Uterus (tissue), 4 donors: ENCODE data around the gene SDC3. TPM values are rescaled to one million over a fixed set of nuclear protein-coding genes. Genes with fewer than 3 reads are reported as not detected.

Source experiments
- DNase-seq, 2 donors: peaks; one replicate each; pipeline ENCODE4 v3.0.0-alpha.2; 2019 to 2020
- H3K27ac ChIP-seq, 2 donors: fragments of 200-600 bp; sonication (generic); 1 replicate in 1 of 2; 2 replicates in 1 of 2; pipeline ENCODE4 v1.5.1; 2016 to 2018
- H3K27me3 ChIP-seq, 2 donors: fragments of 200-600 bp; sonication (generic); one replicate each; pipeline ENCODE4 v1.5.1; 2018 to 2019; ENCODE audit warnings: control low read depth in 1 of 2
- H3K36me3 ChIP-seq, 2 donors: fragments of 200-600 bp; sonication (generic); one replicate each; pipeline ENCODE4 v1.5.1; 2019; ENCODE audit warnings: control low read depth in 1 of 2
- H3K4me1 ChIP-seq, 2 donors: fragments of 200-600 bp; sonication (generic); one replicate each; pipeline ENCODE4 v1.5.1; 2018 to 2019; ENCODE audit warnings: control low read depth in 1 of 2
- H3K4me3 ChIP-seq, 2 donors: fragments of 200-600 bp; sonication (generic); 1 replicate in 1 of 2; 2 replicates in 1 of 2; pipeline ENCODE4 v1.5.1; 2018 to 2019; ENCODE audit warnings: mild to moderate bottlenecking in 1 of 2
- H3K9me3 ChIP-seq, 2 donors: fragments of 200-600 bp; sonication (generic); one replicate each; pipeline ENCODE4 v1.5.1; 2019; ENCODE audit warnings: control low read depth in 1 of 2
- POLR2A ChIP-seq, 2 donors: fragments of 450-650 bp; IDR thresholded peaks; one replicate each; pipeline ENCODE4 v1.6.1; 2016; ENCODE audit warnings: antibody characterized with exemption in 2 of 2, mild to moderate bottlenecking in 1 of 2, moderate library complexity in 1 of 2
- intact Hi-C: fragments of 100-400 bp; cut with DNase I; formaldehyde crosslinking; loops from one replicate; pipeline ENCODE4 v1.15.1; 2023; ENCODE audit warnings: low total_unique reads
- total RNA-seq, 4 donors: library from RNA; depleted of rRNA in 3 of 4; stranded (reverse); fragments of >200 nt in 3 of 4; gene quantifications; one replicate each; pipeline versions ENCODE4 v1.1.0 to v1.2.4, GENCODE V29; 2014 to 2023
- TF ChIP-seq, protein P1 (sequence below), 4 experiments: fragments of 200-600 bp in 2 of 4; fragments of 450-650 bp in 2 of 4; sonication (generic) in 2 of 4; IDR thresholded peaks; one replicate each; pipeline ENCODE4 v1.5.1; 2016 to 2019; ENCODE audit warnings: antibody characterized with exemption in 4 of 4, mild to moderate bottlenecking in 2 of 4, moderate library complexity in 1 of 4
- donor health status: DM: yes; HTN: yes; CAD: no.

SDC3 gene
- total RNA-seq, 4 donors from 2014 or later, result 12.4 to 38.3 (median 30.5) TPM

DNA sequence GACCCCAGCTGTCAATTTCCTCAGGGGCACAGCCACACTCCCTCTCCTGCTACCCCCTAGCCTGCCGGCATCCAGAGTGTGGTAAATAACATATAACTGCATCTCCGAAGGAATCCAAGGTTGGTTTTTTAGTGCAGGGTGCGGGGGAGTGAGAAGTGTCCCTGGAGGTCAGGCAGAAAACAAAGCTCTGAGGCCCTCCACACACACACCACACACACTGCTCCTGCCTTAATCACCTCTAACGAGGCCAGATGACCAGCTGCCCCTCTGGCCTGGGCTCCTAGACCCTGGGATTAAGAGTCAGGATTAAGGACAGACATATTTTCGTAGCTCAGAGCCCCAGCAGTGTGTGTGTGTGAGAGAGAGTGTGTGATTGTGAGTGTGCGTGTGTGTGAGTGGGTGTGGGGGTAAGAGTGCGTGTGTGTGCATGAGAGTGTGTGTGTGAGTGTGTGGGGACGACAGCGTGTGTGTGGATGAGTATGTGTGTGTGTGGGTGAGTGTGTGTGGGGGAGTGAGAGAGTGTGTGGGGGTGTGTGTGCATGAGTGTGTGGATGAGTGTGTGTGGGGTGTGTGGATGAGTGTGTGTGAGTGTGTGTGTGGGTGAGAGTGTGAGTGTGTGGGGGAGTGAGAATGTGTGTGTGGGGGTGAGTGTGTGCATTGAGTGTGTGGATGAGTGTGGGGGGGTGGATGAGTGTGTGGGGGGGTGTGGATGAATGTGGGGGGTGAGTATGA lies 14.6 kb downstream of the SDC3 start:
- Histone ChIP-seq H3K4me3 (no peak overlapping the region), H3K36me3 (no peaks in the 10 kb centered on the region), H3K4me1 (peaks cover under 1 to 9% of the 10 kb centered on the region in 2 donors), H3K27ac (peak overlapping the region; percentile 18 to 34), H3K27me3 (no peaks in the 10 kb centered on the region), H3K9me3 (no peaks in the 10 kb centered on the region)
- intact Hi-C loops, result no loop called here
- no peak for DNase-seq
- TF ChIP-seq POLR2A (IDR thresholded peaks at IDR 0.05), result no peak
- TF ChIP-seq, protein P1, sequence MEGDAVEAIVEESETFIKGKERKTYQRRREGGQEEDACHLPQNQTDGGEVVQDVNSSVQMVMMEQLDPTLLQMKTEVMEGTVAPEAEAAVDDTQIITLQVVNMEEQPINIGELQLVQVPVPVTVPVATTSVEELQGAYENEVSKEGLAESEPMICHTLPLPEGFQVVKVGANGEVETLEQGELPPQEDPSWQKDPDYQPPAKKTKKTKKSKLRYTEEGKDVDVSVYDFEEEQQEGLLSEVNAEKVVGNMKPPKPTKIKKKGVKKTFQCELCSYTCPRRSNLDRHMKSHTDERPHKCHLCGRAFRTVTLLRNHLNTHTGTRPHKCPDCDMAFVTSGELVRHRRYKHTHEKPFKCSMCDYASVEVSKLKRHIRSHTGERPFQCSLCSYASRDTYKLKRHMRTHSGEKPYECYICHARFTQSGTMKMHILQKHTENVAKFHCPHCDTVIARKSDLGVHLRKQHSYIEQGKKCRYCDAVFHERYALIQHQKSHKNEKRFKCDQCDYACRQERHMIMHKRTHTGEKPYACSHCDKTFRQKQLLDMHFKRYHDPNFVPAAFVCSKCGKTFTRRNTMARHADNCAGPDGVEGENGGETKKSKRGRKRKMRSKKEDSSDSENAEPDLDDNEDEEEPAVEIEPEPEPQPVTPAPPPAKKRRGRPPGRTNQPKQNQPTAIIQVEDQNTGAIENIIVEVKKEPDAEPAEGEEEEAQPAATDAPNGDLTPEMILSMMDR (IDR thresholded peaks at IDR 0.05), result no peak

DNA sequence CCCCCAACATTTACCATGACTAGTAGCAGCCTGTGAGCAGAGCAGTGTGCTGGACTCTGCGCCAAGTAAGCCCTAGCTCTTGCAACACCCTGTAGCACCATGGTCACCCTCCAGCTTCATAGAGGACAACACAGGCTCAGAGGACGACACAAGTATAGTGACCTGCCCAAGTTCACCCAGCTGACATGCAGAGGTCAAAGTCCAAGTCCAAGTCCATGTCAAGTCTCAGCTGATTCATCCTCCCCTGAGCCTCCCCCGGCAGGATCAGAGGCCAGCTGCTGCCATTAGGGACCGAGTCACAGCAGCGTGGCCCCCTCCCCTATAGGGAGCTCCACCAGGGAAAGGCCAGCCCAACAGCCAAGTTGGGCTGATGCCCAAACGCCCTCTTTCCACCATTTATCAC lies 15.9 kb downstream of the SDC3 start:
- H3K36me3 ChIP-seq, result no peaks in the 10 kb centered on the region
- no peaks in the 10 kb centered on the region for H3K27me3 ChIP-seq
- H3K4me3 ChIP-seq, result no peak overlapping the region
- H3K27ac ChIP-seq, result peak overlapping the region; percentile 17 to 18
- intact Hi-C loops, result no loop called here
- no peak for DNase-seq
- H3K9me3 ChIP-seq, result no peaks in the 10 kb centered on the region
- peaks cover 4 to 13% of the 10 kb centered on the region in 2 donors for H3K4me1 ChIP-seq
- TF ChIP-seq, protein P1 (IDR thresholded peaks at IDR 0.05), result no peak
- TF ChIP-seq POLR2A (IDR thresholded peaks at IDR 0.05), result no peak

DNA sequence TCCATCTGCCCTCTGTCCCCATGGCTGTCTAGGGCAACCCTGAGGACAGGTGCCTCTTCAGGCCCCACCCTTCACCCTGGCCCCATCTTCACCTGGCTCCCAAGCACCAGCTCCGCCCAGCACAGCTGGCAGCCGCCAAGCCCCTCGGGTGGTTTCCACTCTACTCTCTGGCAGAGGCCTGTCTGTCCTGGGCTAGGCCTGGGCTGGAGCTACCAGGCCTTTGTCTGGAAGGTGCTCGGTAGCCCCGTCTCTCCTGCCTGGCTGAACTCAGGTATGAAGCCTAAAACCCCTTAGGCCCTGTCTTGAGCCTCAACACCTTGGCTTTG lies 17.4 kb downstream of the SDC3 start:
- Histone ChIP-seq H3K4me3 (no peak overlapping the region), H3K27ac (peak overlapping the region in 1 of 2 donors; percentile 14), H3K36me3 (no peaks in the 10 kb centered on the region), H3K27me3 (no peaks in the 10 kb centered on the region), H3K9me3 (no peaks in the 10 kb centered on the region), H3K4me1 (peaks cover 4 to 13% of the 10 kb centered on the region in 2 donors)
- no peak for DNase-seq
- TF ChIP-seq POLR2A (IDR thresholded peaks at IDR 0.05), result no peak
- TF ChIP-seq, protein P1 (IDR thresholded peaks at IDR 0.05), result no peak
- intact Hi-C loops, result no loop called here

DNA sequence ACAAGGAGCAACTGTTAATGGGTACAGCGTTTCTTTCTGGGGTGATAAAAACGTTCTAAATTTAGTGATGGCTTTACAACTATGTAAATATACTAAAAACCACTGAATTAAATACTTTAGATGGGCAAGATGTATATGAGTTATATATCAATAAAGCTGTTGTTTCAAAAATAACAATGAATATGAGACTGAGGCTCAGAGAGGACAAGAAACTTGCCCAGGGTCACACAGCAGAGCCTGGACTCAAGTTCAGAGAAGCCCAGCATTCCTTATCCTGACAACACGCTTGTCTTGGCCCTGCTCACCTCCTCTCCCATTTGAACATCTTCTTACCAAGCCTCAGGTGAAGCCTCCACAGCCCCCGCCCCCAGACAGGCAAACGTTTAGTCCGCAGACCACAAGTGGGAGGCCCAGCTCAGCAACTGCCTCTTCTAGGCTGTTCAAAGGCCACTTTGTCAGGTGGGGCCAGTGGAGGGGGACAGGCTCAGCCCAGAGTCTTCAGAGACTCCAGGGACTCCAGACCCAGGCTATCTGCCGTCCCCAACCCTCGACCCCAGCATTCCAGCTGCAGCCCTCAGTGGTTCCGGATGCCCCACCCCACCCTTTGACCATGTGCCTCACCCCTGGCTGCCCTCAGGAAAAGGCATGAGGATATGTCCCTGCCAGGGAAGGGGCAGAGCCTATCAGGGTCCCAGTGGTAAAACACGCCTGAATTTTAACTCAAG lies 17.9 kb downstream of the SDC3 start:
- Histone ChIP-seq H3K36me3 (no peaks in the 10 kb centered on the region), H3K4me3 (no peak overlapping the region), H3K27ac (no peak overlapping the region), H3K9me3 (no peaks in the 10 kb centered on the region), H3K4me1 (peaks cover 4 to 13% of the 10 kb centered on the region in 2 donors), H3K27me3 (no peaks in the 10 kb centered on the region)
- intact Hi-C loops, result no loop called here
- no peak for DNase-seq
- TF ChIP-seq, protein P1 (IDR thresholded peaks at IDR 0.05), result no peak
- TF ChIP-seq POLR2A (IDR thresholded peaks at IDR 0.05), result no peak

DNA sequence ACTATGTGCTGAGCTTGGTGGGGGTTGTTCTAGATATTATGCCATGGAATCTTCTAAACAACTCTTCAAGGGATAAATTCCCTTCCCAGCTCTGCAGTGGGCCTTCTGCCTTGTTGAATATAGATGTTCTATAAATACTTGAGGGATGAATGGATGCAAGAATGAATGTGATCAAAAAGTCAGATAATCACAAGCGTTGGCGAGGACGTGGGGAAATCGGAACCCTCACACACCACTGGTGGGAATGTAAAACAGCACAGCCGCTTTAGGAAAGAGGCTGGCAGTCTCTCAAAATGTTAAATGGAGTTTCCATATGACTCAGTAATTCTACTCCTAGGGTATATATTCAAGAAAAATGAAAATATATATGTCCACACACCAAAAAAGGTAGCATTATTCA lies 19.0 kb downstream of the SDC3 start:
- DNase-seq, result no peak
- H3K27me3 ChIP-seq, result no peaks in the 10 kb centered on the region
- H3K4me1 ChIP-seq, result peaks cover 4 to 13% of the 10 kb centered on the region in 2 donors
- no peak overlapping the region for H3K4me3 ChIP-seq
- TF ChIP-seq, protein P1 (IDR thresholded peaks at IDR 0.05), result no peak
- TF ChIP-seq POLR2A (IDR thresholded peaks at IDR 0.05), result no peak
- peak overlapping the region; percentile 86 to 95 for H3K27ac ChIP-seq
- intact Hi-C loops, result no loop called here
- no peaks in the 10 kb centered on the region for H3K9me3 ChIP-seq
- H3K36me3 ChIP-seq, result no peaks in the 10 kb centered on the region
